Stimulated activated CD4-positive, alpha-beta T cell treated with anti-CD3 and anti-CD28 coated beads, Interleukin-4, amount 100 ng/mL, for 1 hour (primary cell): ENCODE measurements around the gene PTGES.
"Not testable (repeated sequence)": the region's sequence is repeated elsewhere in the genome, so short reads cannot be mapped to it uniquely, and the experiment has no call there.

ENCODE experiments used
- DNase-seq: peaks from one replicate; pipeline ENCODE4 v3.0.0-alpha.2; 2020

Gene PTGES

DNA sequence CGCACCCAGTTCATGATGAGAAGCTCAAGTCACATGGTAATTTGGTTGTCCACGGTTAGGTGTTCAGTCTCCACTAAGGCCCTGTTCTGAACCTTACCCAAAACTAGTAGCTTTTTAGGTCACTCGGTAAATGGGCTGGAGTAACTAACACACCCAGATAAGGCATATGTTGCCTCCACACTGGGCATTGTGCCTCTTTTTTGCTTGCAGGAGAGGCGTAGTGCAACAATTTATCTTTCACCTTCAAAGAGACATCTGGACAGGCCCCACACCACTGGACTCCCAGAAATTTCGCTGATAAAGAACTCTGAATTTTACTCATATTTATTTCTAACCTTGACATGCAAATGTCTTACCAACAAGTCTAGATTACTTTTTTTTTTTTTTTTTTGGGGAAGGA lies 16.8 kb upstream of the PTGES start:
- DNase-seq: no peak

DNA sequence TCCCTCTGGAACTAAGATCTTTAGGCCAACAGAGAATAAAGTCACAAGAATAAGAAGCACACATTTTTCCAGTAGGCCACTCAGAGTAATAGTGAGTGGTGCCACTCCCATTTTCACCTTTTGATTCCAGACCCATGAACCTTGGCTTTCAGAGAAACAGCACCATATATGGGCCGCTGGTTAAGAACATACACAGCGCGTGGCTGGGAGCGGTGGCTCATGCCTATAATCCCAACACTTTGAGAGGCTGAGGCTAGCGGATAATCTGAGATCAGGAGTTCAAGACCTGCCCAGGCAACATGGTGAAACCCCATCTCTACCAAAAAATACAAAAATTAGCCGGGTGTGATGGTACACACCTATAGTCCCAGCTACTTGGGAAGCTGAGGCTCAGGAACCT lies 15.6 kb upstream of the PTGES start:
- no peak for DNase-seq

DNA sequence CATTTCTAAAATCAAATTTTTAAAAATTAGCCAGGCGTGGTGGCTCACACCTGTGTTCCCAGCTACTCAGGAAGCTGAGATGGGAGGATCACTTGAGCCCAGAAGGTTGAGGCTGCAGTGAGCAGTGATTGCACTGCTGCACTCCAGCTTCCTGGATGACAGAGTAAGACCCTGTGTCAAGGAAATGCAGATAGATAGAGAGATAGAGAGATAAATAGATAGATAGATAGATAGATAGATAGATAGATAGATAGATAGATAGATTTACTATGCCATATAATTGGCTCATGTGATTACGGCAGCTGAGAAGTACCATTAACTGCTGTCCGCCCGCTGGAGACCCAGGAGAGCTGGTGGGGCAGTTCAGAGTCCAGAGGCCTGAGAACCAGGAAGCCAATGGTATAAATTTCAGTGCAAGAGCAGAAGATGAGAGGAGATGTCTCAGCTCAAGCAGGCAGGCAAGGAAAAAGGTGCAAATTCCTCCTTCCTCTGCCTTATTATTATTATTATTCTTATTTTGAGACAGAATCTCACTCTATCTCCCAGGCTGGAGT lies 13.0 kb upstream of the PTGES start:
- no peak for DNase-seq

DNA sequence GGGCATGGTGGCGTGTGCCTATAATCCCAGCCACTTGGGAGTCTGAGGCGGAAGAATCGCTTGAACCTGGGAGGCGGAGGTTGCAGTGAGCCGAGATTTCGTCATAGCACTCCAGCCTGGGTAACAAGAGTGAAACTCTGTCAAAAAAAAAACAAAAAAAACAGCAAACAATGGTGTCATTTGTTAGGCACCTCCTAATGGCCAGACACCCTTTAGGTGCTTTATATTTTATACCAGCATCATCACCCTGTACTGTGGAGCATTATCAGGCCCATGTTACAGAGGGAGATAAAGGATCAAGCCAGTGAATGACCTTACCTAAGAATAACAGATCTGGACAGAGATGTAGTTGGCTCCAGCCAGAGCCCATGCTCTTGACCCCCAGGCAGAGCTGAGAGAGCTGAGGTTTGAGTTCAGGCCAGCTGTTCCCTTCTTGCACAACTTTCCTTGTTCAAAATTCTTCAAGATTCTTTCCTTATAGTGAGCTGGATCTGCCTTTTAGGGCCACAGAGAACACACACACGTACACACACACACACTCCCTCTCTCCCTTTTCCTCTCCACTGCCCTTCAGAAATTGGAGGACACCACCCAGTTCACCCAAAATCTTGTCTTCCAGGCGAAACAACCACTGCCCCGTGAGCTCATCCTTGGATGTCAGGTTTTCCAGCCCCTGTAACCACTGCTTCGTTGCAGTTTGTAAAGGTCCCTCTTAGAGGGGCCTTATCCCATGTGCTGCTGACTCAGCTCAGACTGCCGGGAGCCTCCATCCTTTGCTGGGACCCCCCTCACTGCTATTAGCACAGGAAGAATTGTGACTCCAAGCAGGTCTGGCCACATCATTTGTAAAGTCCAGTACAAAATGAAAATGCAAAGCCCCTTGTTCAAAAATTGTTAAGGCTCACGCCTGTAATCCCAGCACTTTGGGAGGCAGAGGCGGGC lies 10.4 kb upstream of the PTGES start:
- DNase-seq: no peak

GRCh38 chr9:129762370-129762984 lies 9.6 kb upstream of the PTGES start:
- not testable (repeated sequence) for DNase-seq

GRCh38 chr9:129761901-129762369 lies 9.1 kb upstream of the PTGES start:
- DNase-seq: no peak

DNA sequence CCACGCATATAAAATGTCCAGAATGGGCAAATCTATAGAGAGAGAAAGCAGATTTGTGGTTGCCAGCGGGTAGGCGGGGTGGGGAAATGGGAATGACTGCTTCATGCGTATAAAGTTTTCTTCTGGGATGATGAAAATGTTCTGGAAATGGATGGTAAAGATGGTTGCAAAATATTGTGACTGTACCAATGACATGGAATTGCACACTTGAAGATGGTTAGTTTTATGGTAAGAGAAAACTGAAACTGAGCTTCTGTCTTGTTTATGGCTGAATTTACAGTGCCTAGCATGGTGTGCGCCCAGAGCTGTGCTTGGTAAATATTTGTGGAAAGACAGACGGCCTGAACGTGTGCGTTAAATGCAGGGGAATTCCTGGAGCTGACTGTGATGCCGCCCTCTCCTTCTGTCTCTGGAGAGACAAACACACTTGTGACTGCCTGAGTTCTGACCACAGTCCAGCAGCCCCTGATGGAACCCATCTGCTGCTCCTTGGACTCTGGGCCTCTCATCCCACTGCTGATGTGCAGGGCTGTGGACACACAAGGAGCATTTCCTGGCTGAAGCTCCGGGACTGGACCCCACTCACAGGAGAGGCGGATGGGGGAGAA lies 8.6 kb upstream of the PTGES start:
- DNase-seq: no peak

DNA sequence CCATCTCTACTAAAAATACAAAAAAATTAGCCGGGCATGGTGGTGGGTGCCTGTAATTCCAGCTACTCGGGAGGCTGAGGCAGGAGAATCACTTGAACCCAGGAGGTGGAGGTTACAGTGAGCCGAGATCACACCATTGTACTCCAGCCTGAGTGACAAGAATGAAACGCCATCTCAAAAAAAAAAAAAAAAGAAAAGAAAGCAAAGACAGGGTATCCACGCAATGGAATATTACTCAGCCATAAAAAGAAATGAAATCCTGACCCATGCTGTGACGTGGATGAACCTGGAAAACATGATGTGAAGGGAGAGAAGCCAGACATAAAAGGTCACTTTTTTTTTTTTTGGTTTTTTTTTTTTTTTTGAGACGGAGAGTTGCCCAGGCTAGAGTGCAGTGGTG lies 7.9 kb upstream of the PTGES start:
- not testable (repeated sequence) for DNase-seq

- no peak for DNase-seq
Measured at GRCh38 chr9:129759804-129760502, 7.1 kb upstream of the PTGES start.

DNA sequence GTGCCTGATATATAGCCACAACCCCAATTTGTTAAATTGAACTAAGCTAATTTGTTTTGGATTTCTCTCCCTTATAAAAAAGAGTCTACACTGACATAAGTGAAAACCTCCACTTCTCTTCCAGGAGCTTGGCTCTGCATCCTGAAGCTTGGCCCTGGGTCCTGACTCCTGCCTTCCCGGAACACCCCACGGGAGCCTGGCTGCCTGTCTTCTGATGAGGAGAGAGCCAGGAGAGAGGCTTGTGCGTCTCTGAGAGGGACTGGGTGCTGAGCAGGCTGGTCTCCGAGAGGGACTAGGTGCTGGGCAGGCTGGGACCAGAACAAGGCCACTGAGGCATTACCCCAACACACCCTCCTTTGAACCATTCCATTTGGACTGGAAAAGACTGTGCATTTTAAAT lies 6.5 kb upstream of the PTGES start:
- DNase-seq: no peak

- DNase-seq: no peak
Measured at GRCh38 chr9:129757045-129757444, 4.2 kb upstream of the PTGES start.

GRCh38 chr9:129756191-129756590 lies 3.3 kb upstream of the PTGES start:
- no peak for DNase-seq

- DNase-seq: no peak
Measured at GRCh38 chr9:129755151-129755550, 2.3 kb upstream of the PTGES start.

- DNase-seq: no peak
Measured at GRCh38 chr9:129751841-129752801, 721 bp downstream of the PTGES start.

- no peak for DNase-seq
Measured at GRCh38 chr9:129750013-129750638, 2.7 kb downstream of the PTGES start.

DNA sequence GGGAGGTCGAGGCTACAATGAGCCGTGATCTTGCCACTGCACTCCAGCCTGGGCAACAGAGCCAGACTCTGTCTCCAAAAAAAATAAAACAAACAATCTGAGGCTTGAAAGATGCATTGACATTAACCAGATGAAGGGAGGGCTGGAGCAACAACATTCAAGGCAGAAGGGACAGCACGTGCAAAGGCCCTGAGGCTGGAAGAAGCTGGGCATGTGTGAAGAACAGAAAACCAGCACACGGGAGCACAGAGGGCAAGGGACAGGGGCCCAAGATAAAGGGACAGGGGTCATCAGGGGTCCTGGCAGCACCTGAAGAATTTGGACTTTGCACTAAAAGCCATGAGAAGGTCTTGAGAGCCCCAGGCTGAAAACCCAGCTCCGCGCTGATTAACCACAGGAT lies 3.3 kb downstream of the PTGES start:
- DNase-seq: no peak

DNA sequence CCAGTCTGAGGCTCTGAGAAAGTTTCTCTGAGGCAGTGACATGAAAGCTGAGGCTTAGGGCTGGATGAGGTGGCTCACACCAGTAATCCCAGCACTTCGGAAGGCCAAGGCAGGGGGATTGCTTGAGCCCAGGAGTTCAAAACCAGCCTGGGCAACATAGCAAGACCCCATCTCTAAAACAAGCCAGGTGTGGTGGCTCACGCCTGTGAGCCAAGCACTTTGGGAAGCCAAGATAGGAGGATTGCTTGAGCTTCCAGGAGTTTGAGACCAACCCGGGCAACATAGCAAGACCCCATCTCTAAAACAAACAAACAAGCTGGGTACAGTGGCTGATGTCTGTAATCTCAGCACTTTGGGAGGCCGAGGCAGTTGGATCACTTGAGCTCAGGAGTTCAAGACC lies 3.8 kb downstream of the PTGES start:
- not testable (repeated sequence) for DNase-seq

GRCh38 chr9:129748249-129748648 lies 4.6 kb downstream of the PTGES start:
- DNase-seq: no peak

DNA sequence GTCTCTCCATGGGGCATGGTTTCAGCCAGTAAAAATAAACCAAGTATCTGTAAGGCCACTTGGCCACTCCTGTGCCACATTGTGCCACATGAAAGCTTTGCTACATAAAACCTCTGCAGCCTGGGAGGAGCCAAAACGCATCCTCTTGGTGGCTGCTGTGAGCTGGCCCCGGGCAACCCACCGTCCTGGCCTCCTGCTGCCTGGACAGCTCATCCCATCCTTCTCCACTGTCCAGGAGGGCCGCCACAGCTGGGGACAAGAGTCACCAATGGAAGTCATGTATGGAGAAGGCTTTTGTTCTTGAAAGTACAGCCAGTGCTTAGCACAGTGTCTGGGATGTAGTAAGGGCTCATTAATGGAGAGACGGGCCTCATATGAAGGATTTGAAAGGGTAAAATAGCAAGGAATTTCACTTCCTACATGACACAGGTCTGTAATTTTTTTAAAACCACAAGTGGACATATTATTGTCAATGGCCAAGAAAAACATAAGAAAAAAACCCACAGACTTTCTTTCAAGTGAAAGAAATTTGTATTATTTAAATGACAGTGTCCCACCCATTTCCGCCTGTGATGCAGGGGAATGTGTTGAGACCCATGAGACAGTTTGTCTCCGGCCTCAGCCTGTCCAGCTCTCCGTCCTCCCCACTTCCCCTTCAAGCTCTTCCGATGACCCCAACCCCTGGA lies 6.6 kb downstream of the PTGES start:
- no peak for DNase-seq

GRCh38 chr9:129745200-129745599 lies 7.6 kb downstream of the PTGES start:
- no peak for DNase-seq
